Thyroid gland (tissue), 4 donors: Measurements from ENCODE around the gene STOX2. TPM values are rescaled to one million over a fixed set of nuclear protein-coding genes. Genes with fewer than 3 reads are reported as not detected.
"Not testable (repeated sequence)": the region's sequence is repeated elsewhere in the genome, so short reads cannot be mapped to it uniquely, and the experiment has no call there.

Source experiments
- DNase-seq, 2 donors: peaks; one replicate each; pipeline ENCODE4 v3.0.0-alpha.2; 2019
- H3K27ac ChIP-seq, 3 donors: fragments of 200-600 bp; sonication (generic); 1 replicate in 2 of 3; 2 replicates in 1 of 3; pipeline ENCODE4 v1.5.1; 2016 to 2019; ENCODE audit warnings: mild to moderate bottlenecking in 1 of 3, moderate library complexity in 1 of 3
- H3K27me3 ChIP-seq: fragments of 200-600 bp; sonication (generic); one replicate; pipeline ENCODE4 v1.5.1; 2019
- H3K36me3 ChIP-seq, 2 donors: fragments of 200-600 bp; sonication (generic); one replicate each; pipeline ENCODE4 v1.5.1; 2016 to 2019
- H3K4me1 ChIP-seq, 2 donors: fragments of 200-600 bp; sonication (generic); one replicate each; pipeline ENCODE4 v1.5.1; 2017 to 2019
- H3K4me3 ChIP-seq, 3 donors: fragments of 200-600 bp; sonication (generic); replicated peaks in 1 of 3; 1 replicate in 2 of 3; 2 replicates in 1 of 3; pipeline ENCODE4 v1.5.1; 2016; ENCODE audit warnings: mild to moderate bottlenecking in 1 of 3
- H3K9me3 ChIP-seq: fragments of 200-600 bp; sonication (generic); one replicate; pipeline ENCODE4 v1.5.1; 2017
- POLR2A ChIP-seq, 2 donors: fragments of 450-650 bp; IDR thresholded peaks; one replicate each; pipeline ENCODE4 v1.6.1; 2017; ENCODE audit warnings: antibody characterized with exemption in 2 of 2, mild to moderate bottlenecking in 2 of 2, moderate library complexity in 1 of 2
- WGBS, 2 donors: methylation state at CpG; one replicate each; pipeline ENCODE4 v1.1.5; 2017; 5-methylcytosine and 5-hydroxymethylcytosine counted together
- intact Hi-C: fragments of 100-400 bp; cut with DNase I; formaldehyde crosslinking; loops from one replicate; pipeline ENCODE4 v1.15.1; 2023
- total RNA-seq, 4 donors: library from RNA; depleted of rRNA; stranded (reverse); fragments of >200 nt; gene quantifications; one replicate each; pipeline ENCODE4 v1.2.3, GENCODE V29; 2016
- TF ChIP-seq, protein P1 (sequence below), 6 experiments: fragments of 200-600 bp in 3 of 6; fragments of 450-650 bp in 3 of 6; sonication (generic) in 3 of 6; IDR thresholded peaks; one replicate each; pipeline ENCODE4 v1.5.1; 2016 to 2019; ENCODE audit warnings: antibody characterized with exemption in 6 of 6, mild to moderate bottlenecking in 2 of 6, inconsistent platforms in 1 of 6, moderate library complexity in 1 of 6

The STOX2 gene
- total RNA-seq, 4 donors from 2014 or later: 27.3 to 57.7 (median 43.3) TPM

DNA sequence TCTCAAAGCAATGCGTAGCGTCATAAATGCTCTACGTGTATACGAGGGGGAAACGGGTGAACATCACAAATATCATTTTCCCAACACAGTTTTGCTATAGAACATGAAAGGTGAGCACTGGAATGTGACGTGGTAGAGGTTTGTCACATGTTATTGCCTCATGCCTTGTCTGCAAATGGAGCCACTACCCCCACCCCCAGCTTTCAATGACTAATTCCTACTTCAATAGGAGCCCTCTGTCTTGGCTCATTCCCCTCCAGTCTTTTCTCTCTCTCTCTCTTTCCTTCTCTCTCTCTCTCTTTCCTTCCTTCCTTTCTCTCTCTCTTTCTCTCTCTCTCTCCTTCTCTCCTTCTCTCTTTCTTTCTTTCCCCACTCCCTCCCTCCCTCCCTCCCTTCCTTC, 127.0 kb downstream of the STOX2 start:
- WGBS, 2 donors: 93 to 98% methylated on average over 6 of the region's 6 CpGs

DNA sequence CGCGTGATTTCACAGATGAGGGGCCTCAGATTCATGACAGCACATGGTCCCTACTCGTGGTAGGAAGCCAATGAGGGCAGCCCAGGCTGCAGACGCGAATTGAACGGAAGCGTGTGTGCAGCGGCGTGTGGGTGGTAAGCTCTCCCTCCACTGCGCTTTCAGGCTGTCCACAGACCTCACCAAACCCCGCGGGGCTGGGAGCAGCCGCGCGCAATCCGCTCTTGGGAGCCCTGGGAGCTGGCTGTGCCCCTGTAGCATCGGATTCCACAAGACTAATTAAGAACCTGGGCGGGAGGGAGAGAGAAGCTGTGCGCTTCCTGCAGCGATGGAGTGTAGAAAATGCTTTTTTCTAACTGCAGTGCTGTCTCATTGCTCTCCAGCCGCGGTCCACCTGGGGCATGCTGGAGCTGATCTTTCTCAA, 134.9 kb downstream of the STOX2 start:
- Histone ChIP-seq H3K4me1 (no peaks in the 10 kb centered on the region), H3K36me3 (no peaks in the 10 kb centered on the region), H3K27me3 (no peaks in the 10 kb centered on the region), H3K4me3 (no peak overlapping the region), H3K27ac (no peak overlapping the region), H3K9me3 (no peaks in the 10 kb centered on the region)
- 19 to 29% methylated on average over 15 to 22 of the region's 22 CpGs for WGBS, 2 donors
- intact Hi-C loops: no loop called here
- TF ChIP-seq POLR2A (IDR thresholded peaks at IDR 0.05): no peak
- TF ChIP-seq, protein P1, sequence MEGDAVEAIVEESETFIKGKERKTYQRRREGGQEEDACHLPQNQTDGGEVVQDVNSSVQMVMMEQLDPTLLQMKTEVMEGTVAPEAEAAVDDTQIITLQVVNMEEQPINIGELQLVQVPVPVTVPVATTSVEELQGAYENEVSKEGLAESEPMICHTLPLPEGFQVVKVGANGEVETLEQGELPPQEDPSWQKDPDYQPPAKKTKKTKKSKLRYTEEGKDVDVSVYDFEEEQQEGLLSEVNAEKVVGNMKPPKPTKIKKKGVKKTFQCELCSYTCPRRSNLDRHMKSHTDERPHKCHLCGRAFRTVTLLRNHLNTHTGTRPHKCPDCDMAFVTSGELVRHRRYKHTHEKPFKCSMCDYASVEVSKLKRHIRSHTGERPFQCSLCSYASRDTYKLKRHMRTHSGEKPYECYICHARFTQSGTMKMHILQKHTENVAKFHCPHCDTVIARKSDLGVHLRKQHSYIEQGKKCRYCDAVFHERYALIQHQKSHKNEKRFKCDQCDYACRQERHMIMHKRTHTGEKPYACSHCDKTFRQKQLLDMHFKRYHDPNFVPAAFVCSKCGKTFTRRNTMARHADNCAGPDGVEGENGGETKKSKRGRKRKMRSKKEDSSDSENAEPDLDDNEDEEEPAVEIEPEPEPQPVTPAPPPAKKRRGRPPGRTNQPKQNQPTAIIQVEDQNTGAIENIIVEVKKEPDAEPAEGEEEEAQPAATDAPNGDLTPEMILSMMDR (IDR thresholded peaks at IDR 0.05): no peak
- no peak for DNase-seq

More for the DNA sequence above, 127.0 kb downstream of the STOX2 start:
- no peak for DNase-seq
- no peaks in the 10 kb centered on the region for H3K27me3 ChIP-seq
- no peak overlapping the region for H3K4me3 ChIP-seq
- intact Hi-C loops: no loop called here
- no peaks in the 10 kb centered on the region for H3K36me3 ChIP-seq
- no peak overlapping the region for H3K27ac ChIP-seq
- H3K4me1 ChIP-seq: no peaks in the 10 kb centered on the region
- H3K9me3 ChIP-seq: no peaks in the 10 kb centered on the region
- TF ChIP-seq POLR2A (IDR thresholded peaks at IDR 0.05): no peak
- TF ChIP-seq, protein P1 (IDR thresholded peaks at IDR 0.05): no peak

DNA sequence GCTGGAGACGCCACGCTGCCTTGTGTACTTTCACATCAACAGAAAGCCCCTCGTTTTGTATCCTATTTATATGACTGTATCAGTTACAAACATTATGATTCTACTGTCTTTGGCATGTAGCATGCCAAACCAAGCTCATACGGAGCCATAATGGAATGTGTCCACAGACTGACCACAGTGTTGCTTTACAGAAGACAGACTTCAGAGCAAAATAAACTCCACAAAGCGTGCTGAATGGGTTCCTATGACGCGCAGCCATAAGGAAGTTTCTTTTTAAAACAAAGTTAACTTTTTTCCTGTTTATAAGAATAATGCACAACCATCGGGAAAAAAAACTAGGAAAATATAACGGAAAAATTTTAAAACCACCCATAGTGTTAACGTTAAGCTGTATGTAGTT, 136.0 kb downstream of the STOX2 start:
- Histone ChIP-seq H3K27ac (no peak overlapping the region), H3K4me3 (no peak overlapping the region), H3K27me3 (no peaks in the 10 kb centered on the region), H3K36me3 (no peaks in the 10 kb centered on the region), H3K9me3 (no peaks in the 10 kb centered on the region), H3K4me1 (no peaks in the 10 kb centered on the region)
- WGBS, 2 donors: 93% methylated on average over 10 of the region's 10 CpGs
- intact Hi-C loops: no loop called here
- TF ChIP-seq, protein P1 (IDR thresholded peaks at IDR 0.05): no peak
- no peak for TF ChIP-seq POLR2A (IDR thresholded peaks at IDR 0.05)
- no peak for DNase-seq

DNA sequence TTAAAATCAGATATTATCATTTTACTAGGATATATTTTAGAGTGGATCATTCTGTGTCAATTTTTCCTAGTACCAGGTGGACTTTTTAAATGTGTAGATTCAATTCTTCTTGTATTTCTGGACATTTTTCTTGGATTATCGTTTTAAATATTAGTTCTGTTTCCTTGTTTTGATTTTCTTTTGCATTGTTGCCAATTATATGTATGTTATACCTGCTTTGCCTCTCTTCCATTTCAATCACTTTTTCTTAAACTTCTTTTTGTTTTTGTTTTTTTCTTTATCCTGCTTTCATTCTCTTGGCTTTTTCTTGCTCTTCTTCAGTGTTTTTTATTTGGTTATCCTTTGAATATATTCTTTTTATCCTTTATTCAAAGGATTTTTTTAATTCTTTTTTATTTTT, 141.0 kb downstream of the STOX2 start:
- TF ChIP-seq POLR2A (IDR thresholded peaks at IDR 0.05): no peak
- TF ChIP-seq, protein P1 (IDR thresholded peaks at IDR 0.05): no peak
- Histone ChIP-seq H3K4me1 (no peaks in the 10 kb centered on the region), H3K9me3 (no peaks in the 10 kb centered on the region), H3K27me3 (no peaks in the 10 kb centered on the region), H3K27ac (no peak overlapping the region), H3K36me3 (no peaks in the 10 kb centered on the region), H3K4me3 (no peak overlapping the region)
- intact Hi-C loops: no loop called here
- 74 to 83% methylated on average over 1 of the region's 1 CpG for WGBS, 2 donors
- no peak for DNase-seq

DNA sequence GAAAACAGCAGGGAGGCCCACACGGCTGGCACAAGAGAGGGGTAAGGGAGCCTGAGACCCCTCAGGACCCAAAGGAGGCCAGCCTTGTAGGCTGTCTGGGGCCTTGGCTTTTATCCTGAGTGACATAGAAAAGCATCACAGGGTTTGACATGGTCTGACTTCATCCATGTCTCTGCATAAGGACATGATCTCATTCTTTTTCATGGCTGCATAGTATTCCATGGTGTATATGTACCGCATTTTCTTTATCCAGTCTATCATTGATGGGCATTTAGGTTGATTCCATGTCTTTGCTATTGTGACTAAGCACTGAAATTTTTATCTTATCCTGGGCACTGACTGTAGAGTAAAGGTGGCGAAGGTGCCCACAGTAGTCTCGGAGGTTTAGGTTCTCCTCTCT, 146.2 kb downstream of the STOX2 start:
- DNase-seq, H3K4me3 ChIP-seq, intact Hi-C loops, H3K4me1 ChIP-seq, H3K27ac ChIP-seq, H3K9me3 ChIP-seq, H3K36me3 ChIP-seq, H3K27me3 ChIP-seq: not testable (repeated sequence)
- 94 to 97% methylated on average over 4 of the region's 4 CpGs for WGBS, 2 donors

DNA sequence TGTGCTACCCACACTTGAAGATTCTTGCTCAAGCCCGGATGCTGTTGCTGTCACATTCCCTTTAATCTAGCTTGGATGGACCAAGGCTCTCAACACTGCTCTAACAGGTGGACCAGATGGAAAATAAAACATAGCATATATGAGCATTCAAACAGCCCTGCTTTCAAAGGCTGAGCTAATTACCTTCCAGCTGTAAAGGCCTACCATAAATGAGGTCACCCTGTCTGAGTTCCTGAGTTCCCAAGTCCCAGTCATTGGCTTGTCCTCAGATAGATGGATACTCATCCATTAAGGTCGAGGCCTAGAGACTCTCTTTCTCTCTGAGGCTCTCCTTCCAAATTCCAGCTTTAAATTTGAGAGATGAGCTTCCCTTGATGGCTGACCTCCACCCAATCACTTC, 147.5 kb downstream of the STOX2 start:
- TF ChIP-seq, protein P1 (IDR thresholded peaks at IDR 0.05): no peak
- TF ChIP-seq POLR2A (IDR thresholded peaks at IDR 0.05): no peak
- Histone ChIP-seq H3K9me3 (no peaks in the 10 kb centered on the region), H3K4me1 (no peaks in the 10 kb centered on the region), H3K36me3 (no peaks in the 10 kb centered on the region), H3K27ac (no peak overlapping the region), H3K4me3 (no peak overlapping the region), H3K27me3 (no peaks in the 10 kb centered on the region)
- DNase-seq: no peak
- WGBS, 2 donors: 90 to 93% methylated on average over 2 of the region's 2 CpGs
- intact Hi-C loops: no loop called here
